Spinal cord (tissue), 10 donors: ENCODE measurements around the gene CYP26C1. TPM values are rescaled to one million over a fixed set of nuclear protein-coding genes. Genes with fewer than 3 reads are reported as not detected.

ENCODE experiments used
- DNase-seq, 6 donors: peaks; one replicate each; pipeline versions ENCODE4 v3.0.0 to v3.0.0-alpha.2; 2013 to 2015; ENCODE audit warnings: low spot score in 6 of 6, low read depth in 4 of 6
- H3K27ac ChIP-seq: one replicate; pipeline ENCODE4 v1.5.1; 2013; ENCODE audit warnings: low read depth, low read length, control low read depth
- H3K27me3 ChIP-seq: one replicate; pipeline ENCODE4 v1.6.1; 2013; ENCODE audit warnings: low read length; ENCODE audit not compliant: control insufficient read depth, insufficient read depth
- H3K36me3 ChIP-seq: one replicate; pipeline ENCODE4 v1.6.1; 2013; ENCODE audit warnings: low read length; ENCODE audit not compliant: control insufficient read depth, insufficient read depth
- H3K4me1 ChIP-seq: one replicate; pipeline ENCODE4 v1.6.1; 2013; ENCODE audit warnings: low read length; ENCODE audit not compliant: control insufficient read depth, insufficient read depth
- H3K4me3 ChIP-seq: one replicate; pipeline ENCODE4 v1.5.1; 2013; ENCODE audit warnings: low read depth, low read length, control low read depth
- H3K9me3 ChIP-seq: one replicate; pipeline ENCODE4 v1.6.1; 2013; ENCODE audit warnings: low read length; ENCODE audit not compliant: control insufficient read depth, insufficient read depth
- WGBS: methylation state at CpG from one replicate; pipeline ENCODE4 v1.1.5; 2013; ENCODE audit warnings: missing lambda C conversion rate; ENCODE audit not compliant: insufficient coverage; 5-methylcytosine and 5-hydroxymethylcytosine counted together
- polyA plus RNA-seq, 2 donors: library from polyadenylated mRNA; unstranded; fragments of 120-200 nt; gene quantifications; one replicate each; pipeline ENCODE4 v1.2.1, GENCODE V29; 2013; ENCODE audit not compliant: insufficient read length in 2 of 2
- total RNA-seq, 2 donors: library from RNA; depleted of rRNA in 1 of 2; stranded (reverse); fragments of 120-200 nt in 1 of 2; fragments of >200 nt in 1 of 2; gene quantifications; one replicate each; pipeline versions ENCODE4 v1.2.3 to v1.2.4, GENCODE V29; 2013 to 2014
- donor health status: healthy.

The CYP26C1 gene
- total and polyA plus RNA-seq, 4 donors = under 0.01 to 0.11 (median 0.06) TPM; not detected in 1

GRCh38 chr10:93076871-93077270, 16.3 kb downstream of the CYP26C1 start:
- DNase-seq = no peak
- 71% methylated on average over 1 of the region's 2 CpGs for WGBS
- H3K9me3 ChIP-seq = no peaks in the 10 kb centered on the region
- no peak overlapping the region for H3K27ac ChIP-seq
- H3K36me3 ChIP-seq = no peaks in the 10 kb centered on the region
- peaks cover 41% of the 10 kb centered on the region for H3K4me1 ChIP-seq
- peaks cover 57% of the 10 kb centered on the region for H3K27me3 ChIP-seq
- H3K4me3 ChIP-seq = no peak overlapping the region

DNA sequence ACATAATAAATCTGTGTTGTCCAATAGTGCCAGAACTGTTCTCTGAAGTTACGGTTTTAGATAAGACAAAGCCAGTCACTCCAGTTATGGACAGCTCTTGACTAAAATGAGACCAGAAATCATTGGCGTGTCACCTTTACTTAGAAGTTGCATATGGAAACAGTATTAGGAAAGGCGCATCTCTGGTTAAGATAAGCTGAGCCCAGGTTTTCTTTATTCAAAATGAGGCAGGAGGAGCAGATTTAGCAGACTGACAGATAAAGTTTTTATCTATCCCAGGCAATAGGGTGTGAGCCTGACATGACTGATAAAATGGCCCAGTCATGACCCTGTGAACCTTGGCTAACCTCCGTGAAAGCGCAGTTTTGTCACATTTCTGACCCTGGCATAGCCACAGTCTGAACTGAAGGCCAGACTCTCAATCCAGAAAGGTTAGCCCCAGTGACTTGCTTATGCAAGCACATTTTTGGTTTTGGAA, 17.3 kb downstream of the CYP26C1 start:
- Histone ChIP-seq H3K4me1 (peaks cover 30% of the 10 kb centered on the region), H3K36me3 (no peaks in the 10 kb centered on the region), H3K27ac (no peak overlapping the region), H3K9me3 (no peaks in the 10 kb centered on the region), H3K27me3 (peaks cover 47% of the 10 kb centered on the region), H3K4me3 (no peak overlapping the region)
- 86% methylated on average over 5 of the region's 5 CpGs for WGBS
- no peak for DNase-seq

- Histone ChIP-seq H3K27me3 (peaks cover 28% of the 10 kb centered on the region), H3K27ac (no peak overlapping the region), H3K4me1 (peaks cover 11% of the 10 kb centered on the region), H3K36me3 (no peaks in the 10 kb centered on the region), H3K9me3 (no peaks in the 10 kb centered on the region), H3K4me3 (no peak overlapping the region)
- WGBS = 75% methylated on average over 8 of the region's 9 CpGs
- no peak for DNase-seq
These were observed 19.2 kb downstream of the CYP26C1 start for GRCh38 chr10:93079663-93080349.

- Histone ChIP-seq H3K27ac (no peak overlapping the region), H3K27me3 (peaks cover 21% of the 10 kb centered on the region), H3K4me3 (no peak overlapping the region), H3K36me3 (no peaks in the 10 kb centered on the region), H3K9me3 (no peaks in the 10 kb centered on the region), H3K4me1 (peaks cover 6% of the 10 kb centered on the region)
- 57% methylated on average over 22 of the region's 22 CpGs for WGBS
- peak in 3 of 6 donors; percentile 33 to 79 (median 74) for DNase-seq
These were observed 19.9 kb downstream of the CYP26C1 start for GRCh38 chr10:93080350-93081046.

- Histone ChIP-seq H3K27ac (no peak overlapping the region), H3K9me3 (no peaks in the 10 kb centered on the region), H3K4me1 (peaks cover 6% of the 10 kb centered on the region), H3K27me3 (peaks cover 13% of the 10 kb centered on the region), H3K36me3 (no peaks in the 10 kb centered on the region), H3K4me3 (no peak overlapping the region)
- no peak for DNase-seq
- WGBS = 85% methylated on average over 2 of the region's 3 CpGs
These were observed 20.7 kb downstream of the CYP26C1 start for GRCh38 chr10:93081318-93081717.

DNA sequence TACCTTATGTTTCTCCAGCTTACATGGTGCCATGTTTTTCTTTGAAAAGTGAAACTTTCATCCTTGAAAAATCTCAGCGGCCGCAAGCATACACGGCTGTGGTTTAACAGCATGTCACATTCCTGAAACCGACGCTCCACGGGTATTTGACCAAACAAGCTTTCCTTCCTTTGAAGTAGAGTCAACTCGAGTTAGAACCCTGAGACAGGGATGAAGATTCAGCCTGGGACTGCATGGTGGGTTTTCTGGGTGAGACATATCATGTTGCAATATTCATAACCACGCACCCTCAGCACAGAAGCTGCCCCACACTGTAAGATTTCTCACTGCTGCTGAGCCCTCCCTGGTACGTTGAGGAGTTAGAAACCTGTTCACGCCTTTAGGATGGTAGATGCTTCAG, 21.2 kb downstream of the CYP26C1 start:
- H3K36me3 ChIP-seq = no peaks in the 10 kb centered on the region
- H3K4me1 ChIP-seq = peaks cover 6% of the 10 kb centered on the region
- H3K9me3 ChIP-seq = no peaks in the 10 kb centered on the region
- peaks cover 8% of the 10 kb centered on the region for H3K27me3 ChIP-seq
- no peak overlapping the region for H3K27ac ChIP-seq
- H3K4me3 ChIP-seq = no peak overlapping the region
- DNase-seq = no peak
- 68% methylated on average over 7 of the region's 10 CpGs for WGBS

- Histone ChIP-seq H3K27ac (no peak overlapping the region), H3K4me3 (no peak overlapping the region), H3K36me3 (no peaks in the 10 kb centered on the region), H3K27me3 (no peaks in the 10 kb centered on the region), H3K9me3 (no peaks in the 10 kb centered on the region), H3K4me1 (peaks cover 9% of the 10 kb centered on the region)
- 100% methylated on average over 4 of the region's 7 CpGs for WGBS
- DNase-seq = no peak
These were observed 23.3 kb downstream of the CYP26C1 start for GRCh38 chr10:93083743-93084539.

DNA sequence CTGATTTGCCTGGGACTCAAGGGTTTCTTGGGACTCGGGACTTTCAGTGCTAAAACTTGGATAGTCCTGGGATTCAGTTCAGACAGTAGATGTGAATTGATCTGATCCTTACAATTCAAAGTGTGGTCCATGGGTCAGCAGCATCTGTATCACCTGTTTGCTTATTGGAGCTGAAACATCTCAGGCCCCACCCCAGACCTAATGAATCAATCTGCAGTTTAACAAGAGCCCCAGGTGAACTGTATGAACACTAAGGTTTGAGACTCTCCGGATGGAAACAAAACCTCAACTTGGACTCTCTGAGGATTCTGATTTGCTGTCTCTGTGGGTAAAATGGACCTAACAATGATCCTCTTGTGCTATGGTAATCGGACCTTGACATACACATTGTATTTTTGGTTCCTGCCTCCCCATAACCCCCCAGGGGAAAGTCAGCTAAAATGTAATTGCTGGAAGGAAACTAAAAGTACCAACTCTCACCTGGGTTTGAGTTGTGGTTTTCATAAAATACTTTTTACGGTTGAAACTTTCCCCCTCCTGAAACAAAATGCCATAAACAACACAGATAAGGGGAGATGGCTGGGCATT, 24.8 kb downstream of the CYP26C1 start:
- DNase-seq = no peak
- H3K27me3 ChIP-seq = no peaks in the 10 kb centered on the region
- H3K36me3 ChIP-seq = no peaks in the 10 kb centered on the region
- H3K27ac ChIP-seq = no peak overlapping the region
- 100% methylated on average over 1 of the region's 4 CpGs for WGBS
- H3K4me3 ChIP-seq = no peak overlapping the region
- H3K9me3 ChIP-seq = no peaks in the 10 kb centered on the region
- H3K4me1 ChIP-seq = peaks cover 6% of the 10 kb centered on the region

DNA sequence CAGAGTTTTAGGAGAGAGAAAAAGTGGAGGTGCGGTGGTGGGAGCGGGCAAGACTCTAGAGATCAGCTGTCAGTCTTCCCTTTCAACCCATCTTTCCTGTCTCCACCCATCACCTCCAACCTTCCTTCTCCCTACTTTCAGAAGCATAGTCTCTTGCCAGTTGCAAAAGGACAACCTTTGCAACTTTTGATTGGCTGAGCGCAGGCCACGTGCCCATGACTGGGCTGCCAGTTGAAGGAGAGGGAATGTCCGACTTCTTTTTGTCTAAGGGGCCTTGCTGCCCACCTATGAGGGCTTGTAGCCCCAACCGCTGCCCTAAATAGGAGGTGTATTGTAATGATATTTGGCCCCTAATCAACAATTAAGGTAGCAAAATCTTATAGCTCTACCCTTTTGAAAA, 25.7 kb downstream of the CYP26C1 start:
- Histone ChIP-seq H3K27me3 (no peaks in the 10 kb centered on the region), H3K4me1 (peaks cover 3% of the 10 kb centered on the region), H3K36me3 (no peaks in the 10 kb centered on the region), H3K9me3 (no peaks in the 10 kb centered on the region), H3K27ac (no peak overlapping the region), H3K4me3 (no peak overlapping the region)
- WGBS = 87% methylated on average over 4 of the region's 6 CpGs
- DNase-seq = no peak
